Sigmoid colon (tissue), 4 donors: Measurements from ENCODE around the gene ABCB4.

ENCODE experiments used
- CTCF ChIP-seq, 4 experiments: fragments of 450-650 bp in 3 of 4; fragments of 200-600 bp in 1 of 4; IDR thresholded peaks; one replicate each; pipeline ENCODE4 v1.5.1; 2016 to 2019; ENCODE audit warnings: antibody characterized with exemption in 4 of 4, mild to moderate bottlenecking in 3 of 4, moderate library complexity in 2 of 4
- EP300 ChIP-seq, 4 donors: sonication (generic); formaldehyde crosslinking; IDR thresholded peaks; one replicate each; pipeline ENCODE4 v1.6.1; 2017; ENCODE audit warnings: antibody characterized with exemption in 4 of 4
- POLR2A ChIP-seq, 2 donors: fragments of 450-650 bp; IDR thresholded peaks; one replicate each; pipeline ENCODE4 v1.6.1; 2016; ENCODE audit warnings: antibody characterized with exemption in 2 of 2, mild to moderate bottlenecking in 2 of 2, moderate library complexity in 2 of 2

DNA sequence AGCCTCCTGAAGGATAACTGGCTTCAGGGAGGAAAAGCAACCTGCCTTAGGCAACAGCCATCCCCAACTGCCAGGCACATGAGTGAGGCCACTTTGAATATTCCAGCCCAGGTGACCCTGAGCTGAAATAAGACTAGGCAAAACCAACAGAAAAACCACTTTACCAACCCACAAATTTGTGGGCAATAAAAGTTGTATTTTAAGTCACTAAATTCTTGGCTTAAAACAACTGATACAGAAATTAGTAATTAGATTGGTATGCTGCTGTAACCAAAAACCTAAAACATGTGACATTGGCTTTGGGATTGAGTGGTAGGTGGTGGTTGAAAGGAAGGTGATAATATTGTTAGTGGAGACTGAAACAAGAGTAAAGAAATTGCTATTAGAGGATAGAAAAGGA is 39.9 kb downstream of the ABCB4 start:
- no peak for TF ChIP-seq CTCF (IDR thresholded peaks at IDR 0.05)
- TF ChIP-seq EP300 (IDR thresholded peaks at IDR 0.05), result no peak
- TF ChIP-seq POLR2A (IDR thresholded peaks at IDR 0.05), result no peak
